Lower lobe of right lung (tissue), 2 donors: Measurements from ENCODE around the gene SH3RF1. TPM values are rescaled to one million over a fixed set of nuclear protein-coding genes. Genes with fewer than 3 reads are reported as not detected.

ENCODE experiments used
- ATAC-seq, 2 donors: fragments of 200-7000 bp; cut with Tn5 transposase; one replicate each; pipeline ENCODE4 v1.9.1; 2020 to 2022; ENCODE audit warnings: mild to moderate bottlenecking in 2 of 2, moderate library complexity in 2 of 2
- DNase-seq: peaks from one replicate; pipeline ENCODE4 v3.0.0-alpha.2; 2020
- H3K27ac ChIP-seq: fragments of 200-600 bp; one replicate; pipeline ENCODE4 v1.8.0; 2022
- H3K27me3 ChIP-seq: fragments of 200-600 bp; one replicate; pipeline ENCODE4 v1.8.0; 2022; ENCODE audit warnings: low read depth
- H3K36me3 ChIP-seq: fragments of 200-600 bp; one replicate; pipeline ENCODE4 v1.8.0; 2022; ENCODE audit warnings: mild to moderate bottlenecking
- H3K4me1 ChIP-seq: fragments of 200-600 bp; one replicate; pipeline ENCODE4 v1.8.0; 2022
- H3K4me3 ChIP-seq: fragments of 200-600 bp; one replicate; pipeline ENCODE4 v1.8.0; 2022; ENCODE audit warnings: mild to moderate bottlenecking
- H3K9me3 ChIP-seq: fragments of 200-600 bp; one replicate; pipeline ENCODE4 v1.8.0; 2022
- CTCF ChIP-seq: fragments of 200-600 bp; IDR thresholded peaks from one replicate; pipeline ENCODE4 v1.8.0; 2022; ENCODE audit warnings: antibody characterized with exemption, mild to moderate bottlenecking
- intact Hi-C: fragments of 100-400 bp; cut with DNase I; formaldehyde crosslinking; loops from one replicate; pipeline ENCODE4 v1.11.0; 2022
- total RNA-seq: library from RNA; stranded (reverse); fragmentation: NEBNext Ultra II Directional; extraction: Animal tissue kit (Norgen Biotek cat#: 25700); gene quantifications from one replicate; pipeline ENCODE4 v1.2.1, GENCODE V29; 2021
- donor health status: DM: no; HTN: yes; CAD: no; lungs with severe emphysema.

Gene SH3RF1
- total RNA-seq, 1 donor from 2014 or later = 34.2 TPM

- Histone ChIP-seq H3K9me3 (no peaks in the 10 kb centered on the region), H3K27ac (peak overlapping the region; percentile 76), H3K4me3 (no peak overlapping the region), H3K27me3 (no peaks in the 10 kb centered on the region), H3K36me3 (no peaks in the 10 kb centered on the region), H3K4me1 (peaks cover 2% of the 10 kb centered on the region)
- intact Hi-C loops = no loop called here
- DNase-seq (no peak), ATAC-seq (no peak)
- no peak for TF ChIP-seq CTCF
These were observed 210.2 kb downstream of the SH3RF1 start for GRCh38 chr4:169060391-169061091.

GRCh38 chr4:169059306-169060211 is 211.2 kb downstream of the SH3RF1 start:
- intact Hi-C loops = no loop called here
- DNase-seq = no peak
- no peak for TF ChIP-seq CTCF
- H3K9me3 ChIP-seq = no peaks in the 10 kb centered on the region
- H3K4me1 ChIP-seq = peaks cover 2% of the 10 kb centered on the region
- no peaks in the 10 kb centered on the region for H3K36me3 ChIP-seq
- ATAC-seq = peak; percentile 28 to 53
- no peak overlapping the region for H3K4me3 ChIP-seq
- H3K27me3 ChIP-seq = no peaks in the 10 kb centered on the region
- peak overlapping the region; percentile 76 for H3K27ac ChIP-seq

- DNase-seq = no peak
- Histone ChIP-seq H3K4me1 (peaks cover 2% of the 10 kb centered on the region), H3K4me3 (no peak overlapping the region), H3K36me3 (no peaks in the 10 kb centered on the region), H3K9me3 (no peaks in the 10 kb centered on the region), H3K27me3 (no peaks in the 10 kb centered on the region), H3K27ac (no peak overlapping the region)
- intact Hi-C loops = no loop called here
- no peak for TF ChIP-seq CTCF
- no peak for ATAC-seq
These were observed 212.4 kb downstream of the SH3RF1 start for GRCh38 chr4:169058312-169058711.

- TF ChIP-seq CTCF = no peak
- peaks cover 9% of the 10 kb centered on the region for H3K4me1 ChIP-seq
- no peak for DNase-seq
- ATAC-seq = no peak
- no peak overlapping the region for H3K27ac ChIP-seq
- H3K9me3 ChIP-seq = no peaks in the 10 kb centered on the region
- no peaks in the 10 kb centered on the region for H3K27me3 ChIP-seq
- H3K36me3 ChIP-seq = no peaks in the 10 kb centered on the region
- H3K4me3 ChIP-seq = no peak overlapping the region
- intact Hi-C loops = no loop called here
These were observed 215.9 kb downstream of the SH3RF1 start for GRCh38 chr4:169054879-169055278.

GRCh38 chr4:169052594-169052945 is 218.2 kb downstream of the SH3RF1 start:
- H3K27me3 ChIP-seq = no peaks in the 10 kb centered on the region
- DNase-seq = no peak
- H3K4me1 ChIP-seq = peaks cover 9% of the 10 kb centered on the region
- H3K4me3 ChIP-seq = no peak overlapping the region
- no peak for ATAC-seq
- H3K27ac ChIP-seq = no peak overlapping the region
- no peak for TF ChIP-seq CTCF
- H3K36me3 ChIP-seq = no peaks in the 10 kb centered on the region
- intact Hi-C loops = no loop called here
- H3K9me3 ChIP-seq = no peaks in the 10 kb centered on the region
